AG04450 (cell line): ENCODE data around the gene NOB1. TPM values are rescaled to one million over a fixed set of nuclear protein-coding genes. Genes with fewer than 3 reads are reported as not detected.
A peak's percentile ranks its signal among the peaks of the same experiment; 100 is the strongest.

Experiments used
- CTCF ChIA-PET: fragments of 300-600, 350-600 bp; formaldehyde crosslinking; extraction: SDS; loops from one replicate; lab custom pipeline; 2022; ENCODE audit warnings: antibody characterized with exemption, inconsistent platforms; lab: Charles Lee
- POLR2A ChIA-PET: fragments of 350-600 bp; formaldehyde crosslinking; extraction: SDS; loops from one replicate; lab custom pipeline; 2021; ENCODE audit warnings: antibody characterized with exemption, inconsistent platforms; lab: Yijun Ruan, JAX
- DNase-seq: peaks from one replicate; pipeline ENCODE4 v3.0.0-alpha.2; 2011; ENCODE audit warnings: low read depth, low spot score
- H3K27ac ChIP-seq: one replicate; pipeline ENCODE4 v1.5.1; 2012; ENCODE audit warnings: low read depth, low read length, control low read depth
- H3K27me3 ChIP-seq: one replicate; pipeline ENCODE4 v1.6.0; 2012; ENCODE audit warnings: low read length; ENCODE audit not compliant: control insufficient read depth, insufficient read depth
- H3K4me3 ChIP-seq: 2 replicates; pipeline ENCODE4 v1.5.1; 2011; ENCODE audit warnings: mild to moderate bottlenecking, low read depth, low read length, control low read depth
- H3K9me3 ChIP-seq: 2 replicates; pipeline ENCODE4 v1.5.1; 2012; ENCODE audit warnings: low read length; ENCODE audit not compliant: control insufficient read depth, insufficient read depth
- polyA plus RNA-seq: library from polyadenylated mRNA; depleted of rRNA; stranded (reverse); fragments of >200 nt; gene quantifications from 2 replicates; pipeline ENCODE4 v1.2.3, GENCODE V29; 2011
- TF ChIP-seq, protein P1 (sequence below): IDR thresholded peaks from 2 replicates; pipeline ENCODE4 v1.5.1; 2011; ENCODE audit warnings: low read depth, low read length, control low read depth, inconsistent platforms

NOB1 gene
- polyA plus RNA-seq, 1 experiment = 58.7 TPM

DNA sequence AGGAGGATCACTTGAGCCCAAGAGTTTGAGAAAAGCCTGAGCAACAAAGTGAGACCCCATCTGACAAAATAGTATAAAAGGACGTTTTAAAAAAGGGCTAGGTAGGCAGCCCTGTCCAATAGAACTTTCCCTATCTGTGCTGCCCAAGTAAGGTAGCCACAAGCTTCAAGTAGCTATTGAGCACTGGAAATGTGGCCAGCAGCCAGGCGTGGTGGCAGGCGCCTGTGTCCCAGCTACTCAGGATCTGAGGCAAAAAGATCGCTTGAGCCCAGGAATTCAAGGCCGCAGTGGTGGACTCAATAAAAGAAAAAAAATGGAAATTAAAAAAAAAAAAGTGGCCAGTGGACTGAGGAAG, 26.8 kb downstream of the NOB1 start:
- no peak overlapping the region for H3K4me3 ChIP-seq
- H3K27ac ChIP-seq = no peak overlapping the region
- DNase-seq = no peak
- POLR2A ChIA-PET = interaction anchor here (1.6 kb wide), 1 partner anchor 27 kb away, joined by 4 read pairs; the partner anchor contains the start of gene NOB1
- H3K9me3 ChIP-seq = peaks cover 6% of the 10 kb centered on the region; the same call in 1 of the 2 replicates
- CTCF ChIA-PET = interaction anchor here (1.0 to 6.0 kb wide), 2 partner anchors 19 to 27 kb away, joined by 4 to 28 read pairs; partner anchors contain the start of gene NOB1
- TF ChIP-seq, protein P1, sequence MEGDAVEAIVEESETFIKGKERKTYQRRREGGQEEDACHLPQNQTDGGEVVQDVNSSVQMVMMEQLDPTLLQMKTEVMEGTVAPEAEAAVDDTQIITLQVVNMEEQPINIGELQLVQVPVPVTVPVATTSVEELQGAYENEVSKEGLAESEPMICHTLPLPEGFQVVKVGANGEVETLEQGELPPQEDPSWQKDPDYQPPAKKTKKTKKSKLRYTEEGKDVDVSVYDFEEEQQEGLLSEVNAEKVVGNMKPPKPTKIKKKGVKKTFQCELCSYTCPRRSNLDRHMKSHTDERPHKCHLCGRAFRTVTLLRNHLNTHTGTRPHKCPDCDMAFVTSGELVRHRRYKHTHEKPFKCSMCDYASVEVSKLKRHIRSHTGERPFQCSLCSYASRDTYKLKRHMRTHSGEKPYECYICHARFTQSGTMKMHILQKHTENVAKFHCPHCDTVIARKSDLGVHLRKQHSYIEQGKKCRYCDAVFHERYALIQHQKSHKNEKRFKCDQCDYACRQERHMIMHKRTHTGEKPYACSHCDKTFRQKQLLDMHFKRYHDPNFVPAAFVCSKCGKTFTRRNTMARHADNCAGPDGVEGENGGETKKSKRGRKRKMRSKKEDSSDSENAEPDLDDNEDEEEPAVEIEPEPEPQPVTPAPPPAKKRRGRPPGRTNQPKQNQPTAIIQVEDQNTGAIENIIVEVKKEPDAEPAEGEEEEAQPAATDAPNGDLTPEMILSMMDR = no peak
- H3K27me3 ChIP-seq = no peaks in the 10 kb centered on the region

DNA sequence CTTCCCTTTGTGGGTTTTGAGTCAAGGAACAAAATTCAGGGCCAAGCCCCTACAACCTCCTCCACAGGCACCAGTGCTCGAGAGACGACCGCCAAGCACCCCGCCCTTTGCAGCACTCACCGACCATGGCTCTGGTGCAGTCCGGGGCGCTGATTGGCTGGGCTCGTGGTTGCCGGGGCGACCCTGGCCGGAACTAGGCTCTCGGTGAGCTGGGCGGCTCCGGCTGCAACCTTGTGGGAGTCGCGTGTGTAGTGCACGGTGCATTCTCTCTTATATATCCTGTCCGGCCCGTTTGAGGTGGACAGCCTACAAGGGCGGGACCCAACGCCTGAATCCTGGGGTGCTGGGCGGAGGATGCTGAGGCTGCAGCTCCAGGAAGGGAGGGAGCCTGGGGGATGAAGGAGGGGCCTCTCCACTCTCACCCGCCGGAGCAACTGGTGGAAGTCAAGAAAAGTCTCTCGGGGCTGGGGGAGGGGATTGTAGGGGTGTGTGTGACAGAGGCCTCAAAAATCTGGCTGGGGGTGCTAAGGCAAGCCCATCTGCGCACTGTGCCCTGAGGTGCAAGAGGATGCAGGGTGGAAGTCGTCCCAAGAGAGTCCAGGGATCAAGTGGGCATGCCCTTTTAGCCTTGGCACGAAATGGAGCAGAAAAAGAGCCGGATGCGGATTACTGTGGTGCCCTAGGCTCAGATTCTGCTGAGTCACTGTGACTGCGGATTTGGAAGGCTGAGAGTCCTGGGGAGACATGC, 28.2 kb downstream of the NOB1 start, which contains the start of gene NQO1:
TSS of gene NQO1 (minus strand) at position 248 of the 748 bp plus-strand sequence. CDS start at position 127, 121 bp downstream.
- CTCF ChIA-PET = interaction anchor here (0.8 to 6.0 kb wide), 4 partner anchors 17 to 331 kb away, joined by 3 to 28 read pairs (median 4); partner anchors contain the start of gene NOB1
- POLR2A ChIA-PET = interaction anchor here (0.6 to 1.9 kb wide), 8 partner anchors 9 to 181 kb away, joined by 3 to 18 read pairs (median 5); partner anchors contain the start of gene NOB1
- H3K27ac ChIP-seq = peak within 1 kb of the TSS; percentile 99
- TF ChIP-seq, protein P1 = no peak
- peaks cover 6% of the 10 kb centered on the region; the same call in 1 of the 2 replicates for H3K9me3 ChIP-seq
- H3K4me3 ChIP-seq = peak within 1 kb of the TSS; percentile 80
- peak; percentile 97 for DNase-seq
- H3K27me3 ChIP-seq = no peaks in the 10 kb centered on the region

DNA sequence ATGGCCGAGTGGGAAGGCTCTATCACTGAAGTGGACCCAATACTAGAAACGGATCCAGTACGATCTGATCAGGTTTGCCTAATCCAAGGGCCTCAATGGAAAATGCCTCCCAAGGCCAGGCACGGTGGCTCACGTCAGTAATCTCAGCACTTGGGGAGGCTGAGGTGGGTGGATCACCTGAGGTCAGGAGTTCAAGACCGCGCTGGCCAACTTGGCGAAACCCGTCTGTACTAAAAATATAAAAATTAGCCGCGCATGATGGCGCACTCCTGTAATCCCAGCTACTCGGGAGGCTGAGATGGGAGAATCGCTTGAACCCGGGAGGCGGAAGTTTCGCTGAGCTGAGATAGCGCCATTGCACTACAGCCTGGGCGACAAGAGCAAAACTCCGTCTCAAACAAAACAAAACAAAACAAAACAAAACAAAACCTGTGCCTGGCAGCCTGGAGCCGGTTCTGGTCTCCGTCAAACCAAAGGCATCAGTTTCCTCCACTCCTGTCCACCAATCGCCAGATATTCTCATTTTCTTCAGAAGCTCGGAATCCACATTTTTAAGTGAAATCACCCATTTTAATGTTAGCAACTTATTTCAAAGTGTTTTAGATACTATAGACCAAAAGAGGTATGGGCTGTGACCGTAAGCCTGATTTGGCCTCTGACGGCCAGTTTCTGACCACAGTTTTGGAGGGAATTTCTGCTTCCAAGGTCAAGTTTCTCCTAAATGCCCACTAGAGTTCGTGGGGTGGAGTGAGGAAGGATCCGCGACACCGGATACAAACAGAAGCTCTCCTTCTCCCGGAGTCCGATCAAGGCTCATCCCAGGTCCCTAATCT, 29.0 kb downstream of the NOB1 start:
- no peak for DNase-seq
- TF ChIP-seq, protein P1 = no peak
- peaks cover 6% of the 10 kb centered on the region; the same call in 1 of the 2 replicates for H3K9me3 ChIP-seq
- CTCF ChIA-PET = interaction anchor here (0.8 to 6.0 kb wide), 5 partner anchors 17 to 330 kb away, joined by 3 to 28 read pairs (median 4); partner anchors contain the start of gene NOB1
- peak overlapping the region; percentile 99 for H3K27ac ChIP-seq
- POLR2A ChIA-PET = interaction anchor here (0.6 to 1.9 kb wide), 8 partner anchors 8 to 159 kb away, joined by 3 to 18 read pairs (median 6); partner anchors contain the start of gene NOB1
- no peaks in the 10 kb centered on the region for H3K27me3 ChIP-seq
- H3K4me3 ChIP-seq = peak overlapping the region; percentile 80

DNA sequence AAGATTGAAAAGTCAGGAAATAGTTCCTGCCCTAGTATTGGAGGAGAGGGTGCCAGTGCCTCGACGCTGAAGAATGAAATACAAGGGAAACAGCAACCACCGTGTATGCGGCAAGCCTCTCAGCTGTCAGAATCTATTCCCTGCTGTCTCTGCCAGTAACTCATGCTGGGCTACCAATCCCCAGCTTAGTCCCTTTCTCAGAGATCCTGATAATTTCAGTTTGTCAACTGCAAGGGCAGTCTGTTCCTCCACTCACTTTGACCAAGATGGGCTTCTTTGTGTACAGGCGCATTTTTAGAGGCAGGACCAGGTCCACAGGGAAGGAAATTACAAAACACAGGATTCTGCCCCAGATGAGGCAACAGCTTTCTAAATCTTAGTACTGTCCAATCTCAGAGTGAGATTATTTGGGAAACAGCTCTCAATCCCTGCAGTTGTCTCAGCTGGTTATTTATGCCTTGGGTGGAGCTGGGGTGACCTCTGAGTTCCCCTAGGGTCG, 29.7 kb downstream of the NOB1 start:
- no peak overlapping the region for H3K27ac ChIP-seq
- peaks cover 6% of the 10 kb centered on the region; the same call in 1 of the 2 replicates for H3K9me3 ChIP-seq
- POLR2A ChIA-PET = interaction anchor here (0.6 to 1.9 kb wide), 4 partner anchors 8 to 30 kb away, joined by 3 to 8 read pairs (median 6); partner anchors contain the start of gene NOB1
- no peaks in the 10 kb centered on the region for H3K27me3 ChIP-seq
- DNase-seq = no peak
- CTCF ChIA-PET = interaction anchor here (1.8 to 6.0 kb wide), 2 partner anchors 16 to 30 kb away, joined by 5 to 28 read pairs; partner anchors contain the start of gene NOB1
- peak overlapping the region; percentile 80 for H3K4me3 ChIP-seq
- TF ChIP-seq, protein P1 = no peak
